Esophagus squamous epithelium (tissue), 4 donors: ENCODE data around the gene SLC35G2.

ENCODE experiments used
- CTCF ChIP-seq, 6 experiments: fragments of 450-650 bp in 4 of 6; fragments of 200-600 bp in 2 of 6; sonication (generic) in 2 of 6; IDR thresholded peaks; one replicate each; pipeline ENCODE4 v1.5.1; 2016 to 2019; ENCODE audit warnings: antibody characterized with exemption in 6 of 6, mild to moderate bottlenecking in 4 of 6, moderate library complexity in 4 of 6
- POLR2A ChIP-seq, 4 donors: fragments of 450-650 bp; IDR thresholded peaks; one replicate each; pipeline ENCODE4 v1.6.1; 2017; ENCODE audit warnings: antibody characterized with exemption in 4 of 4, mild to moderate bottlenecking in 4 of 4, moderate library complexity in 3 of 4

- TF ChIP-seq CTCF (IDR thresholded peaks at IDR 0.05) (no peak), POLR2A (IDR thresholded peaks at IDR 0.05) (no peak)
Measured at GRCh38 chr3:136835813-136836510, 17.0 kb downstream of the SLC35G2 start.
